ENCODE results near the gene TMEM95.
"Not testable (repeated sequence)": the region's sequence is repeated elsewhere in the genome, so short reads cannot be mapped to it uniquely, and the experiment has no call there.

TMEM95 gene

DNA sequence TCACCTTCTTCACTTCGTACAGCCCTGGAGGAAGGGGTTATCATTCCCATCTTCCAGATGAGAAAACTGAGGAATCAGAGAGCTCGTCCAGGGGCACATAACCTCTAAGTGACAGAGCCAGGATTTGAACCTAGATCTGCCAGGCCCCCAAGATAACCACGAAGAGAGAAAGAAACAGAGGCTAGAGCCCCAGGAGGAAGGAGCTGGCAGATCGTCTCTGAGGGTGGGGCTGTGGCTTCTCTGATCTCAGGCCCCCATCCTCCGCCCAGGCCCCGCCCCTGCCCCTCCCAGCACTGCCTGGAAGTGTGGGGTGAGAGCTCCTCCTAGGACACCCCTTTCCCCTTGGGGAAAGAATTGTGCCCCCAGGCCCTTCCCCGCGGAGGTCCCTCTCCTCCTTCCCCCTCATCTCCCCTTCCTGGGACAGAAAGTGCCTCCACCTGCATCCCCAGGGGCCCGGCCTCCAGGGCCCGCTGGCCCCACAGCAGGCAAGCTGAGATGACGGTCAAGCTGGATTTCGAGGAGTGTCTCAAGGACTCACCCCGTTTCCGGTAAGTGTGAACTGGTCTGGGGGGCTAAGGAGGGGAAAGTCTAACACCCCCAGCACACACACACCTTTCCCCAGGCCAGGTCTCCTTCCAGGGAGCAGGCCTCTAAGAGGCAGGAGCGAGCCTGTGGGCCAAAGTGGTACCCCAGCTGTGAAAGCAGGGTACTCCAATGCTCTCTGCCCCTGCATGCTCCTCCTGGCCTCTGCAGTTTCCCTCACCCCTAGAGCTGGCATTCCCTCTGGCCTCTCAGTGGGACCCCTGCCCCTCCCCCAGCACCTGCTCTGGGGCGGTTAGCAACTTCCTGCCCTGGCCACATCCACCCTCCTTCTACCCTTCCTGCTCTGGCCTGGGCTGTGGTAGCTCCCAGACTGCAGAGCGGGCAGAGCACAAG lies 18.4 kb upstream of the TMEM95 start, which contains the start of gene ACAP1:
TSS of gene ACAP1 (plus strand) at position 290 of the 936 bp plus-strand sequence. CDS start at position 496, 206 bp downstream.
- no peak for ATAC-seq
- TF ChIP-seq ZFP30 (CRISPR knock-in tag; IDR thresholded peaks at IDR 0.05) (no peak), ZC3H10 (CRISPR knock-in tag; IDR thresholded peaks at IDR 0.05) (no peak), GLIS3 (CRISPR knock-in tag; IDR thresholded peaks at IDR 0.05) (no peak), OSR1 (CRISPR knock-in tag; IDR thresholded peaks at IDR 0.05) (no peak), RARB (CRISPR knock-in tag; IDR thresholded peaks at IDR 0.05) (no peak)

DNA sequence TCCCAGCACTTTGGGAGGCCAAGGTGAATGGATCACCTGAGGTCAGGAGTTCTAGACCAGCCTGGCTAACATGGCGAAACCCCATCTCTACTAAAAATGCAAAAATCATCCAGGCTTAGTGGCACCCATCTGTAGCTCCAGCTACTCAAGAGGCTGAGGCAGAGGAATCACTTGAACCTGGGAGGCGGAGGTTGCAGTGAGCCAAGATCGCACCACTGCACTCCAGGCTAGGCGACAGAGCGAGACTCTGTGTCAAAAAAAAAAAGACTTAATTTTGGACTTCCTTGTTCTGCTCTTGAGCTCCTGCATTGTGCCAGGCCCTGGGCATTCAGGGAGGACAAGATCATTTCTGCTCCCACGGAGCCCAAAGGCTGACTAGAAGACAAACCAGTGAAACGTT lies 17.4 kb upstream of the TMEM95 start:
- not testable (repeated sequence) for ATAC-seq

DNA sequence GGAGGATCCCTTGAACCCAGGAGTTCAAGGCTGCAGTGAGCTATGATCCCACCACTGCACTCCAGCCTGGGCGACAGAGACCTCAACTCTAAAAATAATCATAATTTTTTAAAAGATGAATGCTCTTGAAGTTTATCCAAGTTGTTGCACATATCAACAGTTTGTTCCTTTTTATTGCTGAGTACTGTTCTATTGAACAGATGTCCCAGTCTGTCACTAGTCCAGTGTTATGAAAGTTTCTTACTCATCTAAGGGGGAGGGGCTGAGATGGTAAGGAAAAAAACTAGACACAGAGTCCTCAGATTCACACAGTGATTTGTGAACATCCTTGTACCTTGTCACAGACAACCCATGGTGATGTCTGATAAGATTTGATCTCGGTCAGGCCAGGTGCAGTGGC lies 14.8 kb upstream of the TMEM95 start:
- no peak for ATAC-seq
- TF ChIP-seq TOX (CRISPR knock-in tag; IDR thresholded peaks at IDR 0.05; ENCODE audit: borderline replicate concordance) = no peak

DNA sequence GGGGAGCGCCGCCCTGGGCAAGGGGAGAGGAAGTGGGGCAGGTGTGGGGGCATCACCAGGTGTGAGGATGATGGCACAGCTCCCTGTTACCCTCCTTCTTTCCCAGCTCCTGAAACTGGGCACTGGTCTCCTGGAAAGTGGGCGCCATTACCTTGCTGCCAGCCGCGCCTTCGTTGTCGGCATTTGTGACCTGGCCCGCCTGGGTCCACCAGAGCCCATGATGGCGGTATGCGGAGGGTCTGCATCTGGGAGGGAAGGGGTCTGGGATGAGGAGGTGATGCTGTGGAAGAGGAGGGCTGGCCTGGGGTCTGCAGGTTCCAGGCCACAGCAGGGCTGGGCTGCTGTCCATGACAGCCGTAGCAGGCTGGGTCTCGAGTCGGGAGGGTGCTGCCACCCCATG lies 13.1 kb upstream of the TMEM95 start:
- TF ChIP-seq ZNF8 (CRISPR knock-in tag; IDR thresholded peaks at IDR 0.05) = no peak
- TF ChIP-seq PPARA (CRISPR knock-in tag; IDR thresholded peaks at IDR 0.05; ENCODE audit: borderline replicate concordance) = no peak
- TF ChIP-seq RARB (CRISPR knock-in tag; IDR thresholded peaks at IDR 0.05) = no peak
- no peak for TF ChIP-seq OSR1 (CRISPR knock-in tag; IDR thresholded peaks at IDR 0.05)
- no peak for TF ChIP-seq ZNF565 (CRISPR knock-in tag; conservative IDR thresholded peaks at IDR 0.05; ENCODE audit: low read depth)
- TF ChIP-seq, protein P1, sequence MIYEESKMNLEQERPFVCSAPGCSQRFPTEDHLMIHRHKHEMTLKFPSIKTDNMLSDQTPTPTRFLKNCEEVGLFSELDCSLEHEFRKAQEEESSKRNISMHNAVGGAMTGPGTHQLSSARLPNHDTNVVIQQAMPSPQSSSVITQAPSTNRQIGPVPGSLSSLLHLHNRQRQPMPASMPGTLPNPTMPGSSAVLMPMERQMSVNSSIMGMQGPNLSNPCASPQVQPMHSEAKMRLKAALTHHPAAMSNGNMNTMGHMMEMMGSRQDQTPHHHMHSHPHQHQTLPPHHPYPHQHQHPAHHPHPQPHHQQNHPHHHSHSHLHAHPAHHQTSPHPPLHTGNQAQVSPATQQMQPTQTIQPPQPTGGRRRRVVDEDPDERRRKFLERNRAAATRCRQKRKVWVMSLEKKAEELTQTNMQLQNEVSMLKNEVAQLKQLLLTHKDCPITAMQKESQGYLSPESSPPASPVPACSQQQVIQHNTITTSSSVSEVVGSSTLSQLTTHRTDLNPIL (CRISPR knock-in tag; IDR thresholded peaks at IDR 0.05; ENCODE audit: low read depth) = no peak
- no peak for TF ChIP-seq GLIS3 (CRISPR knock-in tag; IDR thresholded peaks at IDR 0.05)
- TF ChIP-seq, protein P2, sequence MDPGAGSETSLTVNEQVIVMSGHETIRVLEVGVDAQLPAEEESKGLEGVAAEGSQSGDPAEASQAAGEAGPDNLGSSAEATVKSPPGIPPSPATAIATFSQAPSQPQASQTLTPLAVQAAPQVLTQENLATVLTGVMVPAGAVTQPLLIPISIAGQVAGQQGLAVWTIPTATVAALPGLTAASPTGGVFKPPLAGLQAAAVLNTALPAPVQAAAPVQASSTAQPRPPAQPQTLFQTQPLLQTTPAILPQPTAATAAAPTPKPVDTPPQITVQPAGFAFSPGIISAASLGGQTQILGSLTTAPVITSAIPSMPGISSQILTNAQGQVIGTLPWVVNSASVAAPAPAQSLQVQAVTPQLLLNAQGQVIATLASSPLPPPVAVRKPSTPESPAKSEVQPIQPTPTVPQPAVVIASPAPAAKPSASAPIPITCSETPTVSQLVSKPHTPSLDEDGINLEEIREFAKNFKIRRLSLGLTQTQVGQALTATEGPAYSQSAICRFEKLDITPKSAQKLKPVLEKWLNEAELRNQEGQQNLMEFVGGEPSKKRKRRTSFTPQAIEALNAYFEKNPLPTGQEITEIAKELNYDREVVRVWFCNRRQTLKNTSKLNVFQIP (CRISPR knock-in tag; IDR thresholded peaks at IDR 0.05; ENCODE audit: borderline replicate concordance, low read depth) = no peak
- no peak for TF ChIP-seq TOX (CRISPR knock-in tag; IDR thresholded peaks at IDR 0.05; ENCODE audit: borderline replicate concordance)
- no peak for TF ChIP-seq CSDC2 (CRISPR knock-in tag; IDR thresholded peaks at IDR 0.05)
- no peak for TF ChIP-seq ESRRG (CRISPR knock-in tag; IDR thresholded peaks at IDR 0.05)
- TF ChIP-seq, protein P3, sequence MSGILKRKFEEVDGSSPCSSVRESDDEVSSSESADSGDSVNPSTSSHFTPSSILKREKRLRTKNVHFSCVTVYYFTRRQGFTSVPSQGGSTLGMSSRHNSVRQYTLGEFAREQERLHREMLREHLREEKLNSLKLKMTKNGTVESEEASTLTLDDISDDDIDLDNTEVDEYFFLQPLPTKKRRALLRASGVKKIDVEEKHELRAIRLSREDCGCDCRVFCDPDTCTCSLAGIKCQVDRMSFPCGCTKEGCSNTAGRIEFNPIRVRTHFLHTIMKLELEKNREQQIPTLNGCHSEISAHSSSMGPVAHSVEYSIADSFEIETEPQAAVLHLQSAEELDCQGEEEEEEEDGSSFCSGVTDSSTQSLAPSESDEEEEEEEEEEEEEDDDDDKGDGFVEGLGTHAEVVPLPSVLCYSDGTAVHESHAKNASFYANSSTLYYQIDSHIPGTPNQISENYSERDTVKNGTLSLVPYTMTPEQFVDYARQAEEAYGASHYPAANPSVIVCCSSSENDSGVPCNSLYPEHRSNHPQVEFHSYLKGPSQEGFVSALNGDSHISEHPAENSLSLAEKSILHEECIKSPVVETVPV (CRISPR knock-in tag; IDR thresholded peaks at IDR 0.05) = no peak
- TF ChIP-seq, protein P4, sequence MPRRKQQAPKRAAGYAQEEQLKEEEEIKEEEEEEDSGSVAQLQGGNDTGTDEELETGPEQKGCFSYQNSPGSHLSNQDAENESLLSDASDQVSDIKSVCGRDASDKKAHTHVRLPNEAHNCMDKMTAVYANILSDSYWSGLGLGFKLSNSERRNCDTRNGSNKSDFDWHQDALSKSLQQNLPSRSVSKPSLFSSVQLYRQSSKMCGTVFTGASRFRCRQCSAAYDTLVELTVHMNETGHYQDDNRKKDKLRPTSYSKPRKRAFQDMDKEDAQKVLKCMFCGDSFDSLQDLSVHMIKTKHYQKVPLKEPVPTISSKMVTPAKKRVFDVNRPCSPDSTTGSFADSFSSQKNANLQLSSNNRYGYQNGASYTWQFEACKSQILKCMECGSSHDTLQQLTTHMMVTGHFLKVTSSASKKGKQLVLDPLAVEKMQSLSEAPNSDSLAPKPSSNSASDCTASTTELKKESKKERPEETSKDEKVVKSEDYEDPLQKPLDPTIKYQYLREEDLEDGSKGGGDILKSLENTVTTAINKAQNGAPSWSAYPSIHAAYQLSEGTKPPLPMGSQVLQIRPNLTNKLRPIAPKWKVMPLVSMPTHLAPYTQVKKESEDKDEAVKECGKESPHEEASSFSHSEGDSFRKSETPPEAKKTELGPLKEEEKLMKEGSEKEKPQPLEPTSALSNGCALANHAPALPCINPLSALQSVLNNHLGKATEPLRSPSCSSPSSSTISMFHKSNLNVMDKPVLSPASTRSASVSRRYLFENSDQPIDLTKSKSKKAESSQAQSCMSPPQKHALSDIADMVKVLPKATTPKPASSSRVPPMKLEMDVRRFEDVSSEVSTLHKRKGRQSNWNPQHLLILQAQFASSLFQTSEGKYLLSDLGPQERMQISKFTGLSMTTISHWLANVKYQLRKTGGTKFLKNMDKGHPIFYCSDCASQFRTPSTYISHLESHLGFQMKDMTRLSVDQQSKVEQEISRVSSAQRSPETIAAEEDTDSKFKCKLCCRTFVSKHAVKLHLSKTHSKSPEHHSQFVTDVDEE (CRISPR knock-in tag; IDR thresholded peaks at IDR 0.05) = no peak
- TF ChIP-seq, protein P5, sequence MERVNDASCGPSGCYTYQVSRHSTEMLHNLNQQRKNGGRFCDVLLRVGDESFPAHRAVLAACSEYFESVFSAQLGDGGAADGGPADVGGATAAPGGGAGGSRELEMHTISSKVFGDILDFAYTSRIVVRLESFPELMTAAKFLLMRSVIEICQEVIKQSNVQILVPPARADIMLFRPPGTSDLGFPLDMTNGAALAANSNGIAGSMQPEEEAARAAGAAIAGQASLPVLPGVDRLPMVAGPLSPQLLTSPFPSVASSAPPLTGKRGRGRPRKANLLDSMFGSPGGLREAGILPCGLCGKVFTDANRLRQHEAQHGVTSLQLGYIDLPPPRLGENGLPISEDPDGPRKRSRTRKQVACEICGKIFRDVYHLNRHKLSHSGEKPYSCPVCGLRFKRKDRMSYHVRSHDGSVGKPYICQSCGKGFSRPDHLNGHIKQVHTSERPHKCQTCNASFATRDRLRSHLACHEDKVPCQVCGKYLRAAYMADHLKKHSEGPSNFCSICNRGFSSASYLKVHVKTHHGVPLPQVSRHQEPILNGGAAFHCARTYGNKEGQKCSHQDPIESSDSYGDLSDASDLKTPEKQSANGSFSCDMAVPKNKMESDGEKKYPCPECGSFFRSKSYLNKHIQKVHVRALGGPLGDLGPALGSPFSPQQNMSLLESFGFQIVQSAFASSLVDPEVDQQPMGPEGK (CRISPR knock-in tag; IDR thresholded peaks at IDR 0.05; ENCODE audit: borderline replicate concordance) = no peak
- TF ChIP-seq SNAI2 (CRISPR knock-in tag; IDR thresholded peaks at IDR 0.05) = no peak
- TF ChIP-seq ARNTL (CRISPR knock-in tag; IDR thresholded peaks at IDR 0.05; ENCODE audit: borderline replicate concordance, low read depth) = no peak
- no peak for TF ChIP-seq ZFP30 (CRISPR knock-in tag; IDR thresholded peaks at IDR 0.05)
- TF ChIP-seq ZFP3 (CRISPR knock-in tag; IDR thresholded peaks at IDR 0.05) = no peak
- ATAC-seq = no peak
